ENCODE results near the gene CDRT15.
"Not testable (repeated sequence)": the region's sequence is repeated elsewhere in the genome, so short reads cannot be mapped to it uniquely, and the experiment has no call there.

Gene CDRT15

GRCh38 chr17:14207791-14208190 lies 28.9 kb downstream of the CDRT15 start:
- no peak for DNase-seq

- no peak for DNase-seq
Measured at GRCh38 chr17:14206891-14207290, 29.8 kb downstream of the CDRT15 start.

- DNase-seq, result peak in 4 of 51 donors; percentile 21 to 36 (median 30)
Measured at GRCh38 chr17:14205992-14206461, 30.6 kb downstream of the CDRT15 start.

- DNase-seq, result no peak
Measured at GRCh38 chr17:14205380-14205779, 31.3 kb downstream of the CDRT15 start.

- DNase-seq, result no peak
Measured at GRCh38 chr17:14204546-14204945, 32.1 kb downstream of the CDRT15 start.

GRCh38 chr17:14204084-14204483 lies 32.6 kb downstream of the CDRT15 start:
- no peak for DNase-seq

GRCh38 chr17:14203388-14203787 lies 33.3 kb downstream of the CDRT15 start:
- no peak for DNase-seq

GRCh38 chr17:14202388-14203166 lies 34.1 kb downstream of the CDRT15 start:
- no peak for DNase-seq

- no peak for DNase-seq
Measured at GRCh38 chr17:14201988-14202380, 34.7 kb downstream of the CDRT15 start.

- peak in 1 of 51 donors; percentile 13 for DNase-seq
Measured at GRCh38 chr17:14201021-14201987, 35.4 kb downstream of the CDRT15 start.

- no peak for DNase-seq
Measured at GRCh38 chr17:14200354-14200753, 36.3 kb downstream of the CDRT15 start.

GRCh38 chr17:14199601-14200000 lies 37.1 kb downstream of the CDRT15 start:
- no peak for DNase-seq

- no peak for DNase-seq
Measured at GRCh38 chr17:14198575-14198974, 38.1 kb downstream of the CDRT15 start.

- no peak for DNase-seq
Measured at GRCh38 chr17:14198013-14198412, 38.6 kb downstream of the CDRT15 start.

- no peak for DNase-seq
Measured at GRCh38 chr17:14197586-14197985, 39.1 kb downstream of the CDRT15 start.

GRCh38 chr17:14197057-14197456 lies 39.6 kb downstream of the CDRT15 start:
- DNase-seq, result no peak

GRCh38 chr17:14196377-14196997 lies 40.2 kb downstream of the CDRT15 start:
- DNase-seq, result no peak

GRCh38 chr17:14192636-14193344 lies 43.9 kb downstream of the CDRT15 start:
- DNase-seq, result not testable (repeated sequence)

- not testable (repeated sequence) for DNase-seq
Measured at GRCh38 chr17:14192039-14192438, 44.6 kb downstream of the CDRT15 start.

GRCh38 chr17:14191469-14191868 lies 45.2 kb downstream of the CDRT15 start:
- DNase-seq, result not testable (repeated sequence)

GRCh38 chr17:14190774-14191173 lies 45.9 kb downstream of the CDRT15 start:
- not testable (repeated sequence) for DNase-seq

Data from hypothalamus (tissue), 51 donors.